Superior temporal gyrus (tissue), 1 donor: ENCODE data around the gene GSK3A.

Source experiments
- DNase-seq: peaks from one replicate; pipeline ENCODE4 v3.0.0-alpha.2; 2016; ENCODE audit errors: extremely low spot score

Gene GSK3A

DNA sequence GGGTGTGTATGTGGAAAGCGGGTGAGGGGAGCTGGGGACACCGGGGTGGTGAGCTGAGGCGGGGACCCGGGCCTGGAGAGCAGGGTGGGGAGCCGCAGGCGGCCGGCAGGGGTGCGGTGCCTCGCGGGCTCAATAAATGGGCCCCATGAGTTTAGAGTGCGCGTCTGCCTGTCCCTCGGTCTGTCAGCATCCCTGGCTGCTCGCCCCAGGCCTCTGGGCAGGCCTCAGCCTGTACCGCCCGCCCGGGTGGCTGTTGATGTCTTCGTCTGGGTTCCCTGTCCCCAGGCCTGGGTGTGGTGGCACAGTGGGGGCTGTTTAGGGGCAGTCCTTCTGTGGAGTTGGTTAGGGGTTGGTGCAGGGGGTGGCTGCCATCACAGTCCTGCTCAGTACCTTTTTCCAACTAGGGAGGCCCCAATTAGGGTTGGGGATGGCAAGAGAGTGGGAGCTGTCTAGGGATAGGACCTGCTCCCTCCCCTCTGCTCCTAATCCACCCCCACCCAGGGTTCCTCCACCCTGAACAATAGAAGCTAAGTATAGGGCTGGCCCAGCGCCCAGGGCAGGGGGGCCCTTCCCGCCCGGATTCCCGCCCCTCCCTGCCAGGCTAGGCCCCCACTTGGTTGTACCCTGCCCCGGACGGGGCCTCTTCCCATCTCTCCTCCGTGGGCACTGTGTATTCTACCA, 38.9 kb upstream of the GSK3A start:
- peak; percentile 68 for DNase-seq

DNA sequence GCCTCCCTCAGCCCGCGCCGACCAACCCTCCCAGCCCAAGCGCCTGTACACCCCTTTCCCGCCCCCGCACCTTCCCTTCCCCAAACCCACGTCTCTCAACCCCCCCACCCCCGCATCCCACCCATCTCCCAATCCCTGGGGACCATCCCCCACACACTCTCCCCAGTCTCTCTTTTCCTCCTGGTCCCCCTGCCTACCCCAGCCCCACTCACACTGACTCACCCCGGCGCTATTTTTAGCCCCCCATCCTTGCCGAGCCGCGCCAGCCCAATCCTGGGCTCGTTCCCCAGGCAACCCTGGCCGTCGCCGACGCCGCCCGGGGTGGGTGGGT, 38.4 kb upstream of the GSK3A start:
- DNase-seq, result no peak

GRCh38 chr19:42279902-42280814, 37.8 kb upstream of the GSK3A start:
- DNase-seq, result peak; percentile 97

- peak; percentile 68 for DNase-seq
These were observed 36.9 kb upstream of the GSK3A start for GRCh38 chr19:42279155-42279901.

- DNase-seq, result no peak
These were observed 36.2 kb upstream of the GSK3A start for GRCh38 chr19:42278452-42279154.

DNA sequence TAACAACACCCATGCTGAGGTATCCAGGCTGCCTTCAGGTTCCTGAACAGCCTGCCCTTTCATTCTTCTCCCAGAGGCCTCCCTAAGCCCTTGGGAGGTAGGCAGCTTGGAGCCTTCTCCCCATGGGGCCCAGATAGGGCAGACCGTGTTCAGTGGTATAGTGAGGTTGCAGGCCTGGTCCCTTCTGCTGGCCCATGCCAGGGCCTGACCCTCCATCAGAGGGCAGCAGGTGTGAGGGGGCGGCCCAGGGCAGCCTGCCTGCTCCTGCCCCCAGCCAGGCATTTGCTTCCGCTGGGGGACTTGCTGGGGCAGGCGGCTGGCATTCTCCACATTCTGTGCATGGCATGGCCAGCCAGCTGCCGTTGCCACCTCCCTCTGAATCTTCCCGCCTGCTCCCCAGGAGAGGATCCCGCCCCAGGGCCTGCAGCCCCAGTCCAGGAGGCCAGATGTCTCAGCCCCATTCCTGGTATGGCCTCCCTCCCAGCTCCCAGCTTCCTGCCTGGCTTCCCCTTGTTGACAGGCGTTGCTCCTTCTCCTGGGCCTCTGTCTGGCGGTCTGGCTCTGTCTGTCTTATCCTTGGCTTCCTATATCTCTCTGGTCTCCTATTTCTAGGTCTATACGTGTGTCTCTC, 35.5 kb upstream of the GSK3A start:
- DNase-seq, result no peak

DNA sequence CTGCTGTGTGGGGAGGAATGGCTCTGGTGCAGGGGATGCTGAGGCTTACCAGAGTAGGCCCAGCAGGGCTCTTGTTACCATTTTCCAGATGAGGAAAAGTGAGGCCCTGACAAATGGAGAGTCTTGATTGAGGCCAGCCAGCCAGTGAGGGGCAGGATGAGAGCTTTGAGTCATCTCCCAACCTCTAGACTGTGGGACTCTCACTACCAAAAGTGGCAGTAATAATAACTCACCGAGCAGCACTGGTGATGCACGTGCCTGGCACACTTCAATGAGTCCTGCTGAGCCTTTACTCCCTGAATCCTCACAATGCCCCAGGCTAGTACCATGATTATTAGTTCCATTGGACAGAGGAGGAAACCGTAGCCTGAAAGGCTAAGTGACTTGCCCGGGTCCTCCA, 34.4 kb upstream of the GSK3A start:
- DNase-seq, result no peak

- DNase-seq, result no peak
These were observed 33.9 kb upstream of the GSK3A start for GRCh38 chr19:42276284-42276683.

- no peak for DNase-seq
These were observed 33.1 kb upstream of the GSK3A start for GRCh38 chr19:42275517-42275916.

GRCh38 chr19:42275103-42275502, 32.7 kb upstream of the GSK3A start:
- DNase-seq, result no peak

GRCh38 chr19:42274065-42274682, 31.8 kb upstream of the GSK3A start:
- no peak for DNase-seq

GRCh38 chr19:42273407-42274064, 31.1 kb upstream of the GSK3A start:
- DNase-seq, result no peak

DNA sequence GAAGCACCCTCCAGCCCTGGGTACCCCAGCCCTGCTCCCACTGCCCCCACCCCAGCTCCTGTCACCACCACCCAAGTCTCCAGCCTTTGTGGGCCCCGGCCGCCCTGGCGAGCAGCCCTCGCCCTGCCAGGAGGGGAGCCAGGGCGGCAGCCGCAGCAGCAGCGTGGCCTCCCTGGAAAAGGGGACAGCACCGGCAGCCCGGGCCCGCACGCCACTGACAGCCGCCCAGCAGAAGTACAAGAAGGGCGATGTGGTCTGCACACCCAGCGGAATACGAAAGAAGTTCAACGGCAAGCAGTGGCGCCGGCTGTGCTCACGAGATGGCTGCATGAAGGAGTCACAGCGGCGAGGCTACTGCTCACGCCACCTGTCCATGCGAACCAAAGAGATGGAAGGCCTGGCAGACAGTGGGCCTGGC, 30.6 kb upstream of the GSK3A start:
- DNase-seq, result no peak

DNA sequence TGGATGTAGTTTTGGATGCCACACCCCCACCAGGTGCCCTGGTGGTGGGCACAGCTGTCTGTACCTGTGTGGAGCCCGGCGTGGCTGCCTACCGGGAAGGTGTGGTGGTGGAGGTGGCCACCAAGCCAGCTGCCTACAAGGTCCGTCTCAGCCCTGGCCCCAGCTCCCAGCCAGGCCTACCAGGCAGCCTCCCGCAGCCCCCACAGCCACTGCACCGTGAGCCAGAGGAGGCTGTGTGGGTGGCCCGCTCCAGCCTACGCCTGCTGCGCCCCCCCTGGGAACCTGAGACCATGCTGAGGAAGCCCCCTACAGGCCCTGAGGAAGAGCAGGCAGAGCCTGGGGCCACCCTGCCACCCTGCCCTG, 30.1 kb upstream of the GSK3A start:
- no peak for DNase-seq

DNA sequence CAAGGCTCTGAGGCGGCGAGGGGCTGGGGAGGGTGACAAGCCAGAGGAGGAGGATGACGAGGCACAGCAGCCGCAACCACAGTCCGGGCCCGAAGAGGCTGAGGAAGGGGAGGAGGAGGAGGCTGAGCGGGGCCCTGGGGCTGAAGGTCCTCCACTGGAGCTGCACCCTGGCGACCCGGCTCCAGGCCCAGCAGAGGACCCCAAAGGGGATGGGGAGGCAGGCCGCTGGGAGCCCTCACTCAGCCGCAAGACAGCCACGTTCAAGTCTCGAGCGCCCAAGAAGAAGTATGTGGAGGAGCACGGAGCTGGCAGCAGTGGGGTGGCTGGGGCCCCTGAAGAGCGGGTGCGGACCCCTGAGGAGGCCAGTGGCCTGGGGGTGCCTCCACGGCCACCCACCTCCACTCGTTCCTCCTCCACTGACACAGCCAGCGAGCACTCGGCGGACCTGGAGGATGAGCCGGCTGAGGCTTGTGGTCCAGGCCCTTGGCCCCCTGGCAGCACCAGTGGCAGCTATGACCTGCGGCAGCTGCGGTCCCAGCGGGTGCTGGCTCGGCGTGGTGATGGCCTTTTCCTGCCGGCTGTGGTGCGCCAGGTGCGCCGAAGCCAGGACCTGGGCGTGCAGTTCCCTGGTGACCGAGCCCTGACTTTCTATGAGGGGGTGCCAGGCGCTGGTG, 29.6 kb upstream of the GSK3A start:
- DNase-seq, result no peak

DNA sequence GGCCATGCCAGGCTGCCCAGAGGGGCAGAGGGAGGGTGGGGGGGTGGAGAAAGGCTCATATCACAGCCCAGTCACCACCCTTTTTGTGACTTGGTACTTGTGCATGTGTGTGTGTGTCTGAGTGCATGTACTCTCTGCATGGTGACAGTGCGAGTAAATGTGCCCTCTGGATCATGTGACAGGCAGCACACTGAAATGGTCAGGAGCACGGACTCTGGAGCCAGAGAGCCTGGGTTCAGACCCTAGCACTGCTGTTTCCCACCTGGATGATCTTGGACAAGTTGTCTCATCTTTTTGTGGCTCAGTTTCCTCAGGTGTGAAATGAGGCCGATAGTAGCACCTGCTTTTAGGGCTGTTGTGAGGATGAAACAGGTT, 28.6 kb upstream of the GSK3A start:
- DNase-seq, result no peak

- DNase-seq, result peak; percentile 65
These were observed 28.1 kb upstream of the GSK3A start for GRCh38 chr19:42270346-42271044.

- DNase-seq, result no peak
These were observed 27.3 kb upstream of the GSK3A start for GRCh38 chr19:42269478-42270345.
